ENCODE measurements around the gene DNAJB2. TPM values are rescaled to one million over a fixed set of nuclear protein-coding genes. Genes with fewer than 3 reads are reported as not detected.

The DNAJB2 gene
- total RNA-seq, 4 donors from 2014 or later, result 58.6 to 76.5 (median 71.8) TPM

DNA sequence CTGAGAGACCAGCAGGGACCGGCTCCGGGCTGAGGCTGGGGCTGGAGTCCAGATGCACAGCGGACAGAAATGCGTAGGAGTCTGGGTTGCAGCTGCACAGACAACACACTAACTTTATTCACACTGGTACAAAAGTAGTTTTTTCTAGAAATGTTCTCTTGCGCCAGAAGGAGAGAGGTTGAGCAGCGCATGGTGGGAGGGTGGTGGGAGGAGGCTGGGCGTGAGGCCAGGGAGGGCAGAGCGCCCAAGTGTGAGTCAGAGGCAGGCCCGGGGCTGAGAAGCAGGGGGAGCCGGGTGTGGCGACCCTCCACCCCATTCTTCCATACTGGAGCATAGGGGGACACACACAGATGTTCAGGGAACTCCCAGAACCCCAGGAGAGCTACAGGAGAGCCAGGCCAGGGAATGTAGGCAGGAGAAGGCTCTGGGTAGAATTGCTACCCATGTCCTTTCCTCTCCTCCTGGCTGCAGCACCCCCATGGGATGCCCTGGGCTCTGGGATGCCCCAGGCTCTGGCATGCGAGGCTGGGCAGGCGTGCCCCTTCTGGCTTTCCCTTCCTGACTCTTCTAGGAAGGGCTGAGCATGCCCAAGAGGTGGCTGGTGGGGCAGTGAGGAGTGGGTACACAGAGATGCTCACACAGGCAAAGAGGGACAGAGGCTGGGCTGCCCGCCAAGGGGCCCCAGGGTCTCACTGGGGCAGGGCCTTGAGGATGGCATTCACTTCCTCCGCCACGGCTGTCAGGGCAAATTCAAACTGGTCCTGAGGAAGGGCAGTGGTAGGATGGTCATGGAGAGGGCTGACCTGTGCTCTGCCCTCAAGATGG lies 10.6 kb downstream of the DNAJB2 start:
- H3K9me3 ChIP-seq, result no peaks in the 10 kb centered on the region
- DNase-seq (peak in 1 of 2 donors; percentile 30), ATAC-seq (peak in 1 of 2 donors; percentile 14)
- H3K36me3 ChIP-seq, result peaks cover 0 to 9% of the 10 kb centered on the region in 2 donors
- peak in 1 of 2 donors; percentile 23 for TF ChIP-seq POLR2A (IDR thresholded peaks at IDR 0.05)
- TF ChIP-seq, protein P1, sequence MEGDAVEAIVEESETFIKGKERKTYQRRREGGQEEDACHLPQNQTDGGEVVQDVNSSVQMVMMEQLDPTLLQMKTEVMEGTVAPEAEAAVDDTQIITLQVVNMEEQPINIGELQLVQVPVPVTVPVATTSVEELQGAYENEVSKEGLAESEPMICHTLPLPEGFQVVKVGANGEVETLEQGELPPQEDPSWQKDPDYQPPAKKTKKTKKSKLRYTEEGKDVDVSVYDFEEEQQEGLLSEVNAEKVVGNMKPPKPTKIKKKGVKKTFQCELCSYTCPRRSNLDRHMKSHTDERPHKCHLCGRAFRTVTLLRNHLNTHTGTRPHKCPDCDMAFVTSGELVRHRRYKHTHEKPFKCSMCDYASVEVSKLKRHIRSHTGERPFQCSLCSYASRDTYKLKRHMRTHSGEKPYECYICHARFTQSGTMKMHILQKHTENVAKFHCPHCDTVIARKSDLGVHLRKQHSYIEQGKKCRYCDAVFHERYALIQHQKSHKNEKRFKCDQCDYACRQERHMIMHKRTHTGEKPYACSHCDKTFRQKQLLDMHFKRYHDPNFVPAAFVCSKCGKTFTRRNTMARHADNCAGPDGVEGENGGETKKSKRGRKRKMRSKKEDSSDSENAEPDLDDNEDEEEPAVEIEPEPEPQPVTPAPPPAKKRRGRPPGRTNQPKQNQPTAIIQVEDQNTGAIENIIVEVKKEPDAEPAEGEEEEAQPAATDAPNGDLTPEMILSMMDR (IDR thresholded peaks at IDR 0.05 in 4 of 5, conservative IDR thresholded peaks at IDR 0.05 in 1 of 5), result no peak
- peak overlapping the region in 2 of 4 donors; percentile 23 to 42 for H3K27ac ChIP-seq
- in situ Hi-C loops (cut with MboI; ENCODE audit: low sequenced_read_pairs in 4 of 4), result loop anchor here in 2 of 4 donors (10.0 to 25.0 kb wide), 3 partner anchors 125 to 248 kb away; partner anchors contain the start of genes NHEJ1 (in 2 of the 2), CHPF (in 1 of the 2), SLC23A3 (in 1 of the 2) and TMEM198 (in 1 of the 2)
- intact Hi-C loops (cut with DNase I; ENCODE audit: low total_unique reads), result loop anchor here (10.0 kb wide), 2 partner anchors 245 to 295 kb away; partner anchors contain the start of gene CRYBA2
- H3K27me3 ChIP-seq, result no peaks in the 10 kb centered on the region
- peaks cover 4% of the 10 kb centered on the region in 2 donors for H3K4me1 ChIP-seq
- no peak overlapping the region for H3K4me3 ChIP-seq

DNA sequence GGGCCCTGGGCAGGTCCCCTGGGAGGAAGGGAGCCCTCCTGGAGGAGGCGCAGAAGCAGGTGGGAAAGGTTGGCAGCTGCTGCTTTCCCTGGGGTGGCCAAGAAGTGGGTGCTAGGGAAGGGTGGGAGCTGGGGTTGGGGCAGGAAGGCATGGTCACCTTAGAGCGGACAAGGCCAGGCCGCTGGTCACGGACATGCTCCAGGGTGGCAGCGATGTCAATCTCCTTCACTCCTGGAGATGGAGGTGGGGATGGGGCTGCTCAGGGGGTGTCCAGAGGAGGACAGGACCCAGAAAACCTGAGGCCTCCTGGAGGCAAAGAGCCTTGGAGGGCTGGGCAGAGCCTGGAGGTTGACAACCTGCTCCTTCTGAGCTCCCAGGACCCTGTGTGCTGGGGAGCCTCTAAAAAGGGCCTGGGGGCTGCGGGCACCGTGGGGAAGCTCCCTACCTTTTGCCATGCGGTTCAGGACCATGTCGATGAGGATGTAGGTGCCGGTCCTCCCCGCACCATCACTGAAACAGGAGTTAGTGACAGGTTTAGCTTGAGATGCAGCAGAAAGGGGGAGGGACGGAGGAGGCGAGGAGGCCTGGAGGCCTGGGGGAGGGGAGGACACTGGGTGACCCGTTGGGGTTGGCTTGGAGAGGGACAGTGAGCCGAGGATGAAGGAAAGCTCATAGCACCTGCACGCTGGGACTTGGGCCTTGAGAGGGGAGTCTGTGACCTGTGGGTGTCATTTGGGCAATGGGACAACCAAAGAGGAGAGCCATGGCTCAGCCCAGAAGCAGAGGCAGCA lies 11.4 kb downstream of the DNAJB2 start:
- Histone ChIP-seq H3K27ac (peak overlapping the region in 1 of 4 donors; percentile 35), H3K4me3 (no peak overlapping the region), H3K9me3 (no peaks in the 10 kb centered on the region), H3K27me3 (no peaks in the 10 kb centered on the region), H3K4me1 (peaks cover 8 to 10% of the 10 kb centered on the region in 2 donors), H3K36me3 (peaks cover 0 to under 1% of the 10 kb centered on the region in 2 donors)
- intact Hi-C loops (cut with DNase I; ENCODE audit: low total_unique reads), result loop anchor here (10.0 kb wide), 2 partner anchors 244 to 296 kb away; partner anchors contain the start of gene CRYBA2
- DNase-seq (peak in 1 of 2 donors; percentile 9), ATAC-seq (no peak)
- in situ Hi-C loops (cut with MboI; ENCODE audit: low sequenced_read_pairs in 4 of 4), result loop anchor here in 2 of 4 donors (10.0 to 25.0 kb wide), 3 partner anchors 126 to 247 kb away; partner anchors contain the start of genes NHEJ1 (in 2 of the 2), CHPF (in 1 of the 2), SLC23A3 (in 1 of the 2) and TMEM198 (in 1 of the 2)
- TF ChIP-seq POLR2A (IDR thresholded peaks at IDR 0.05), result no peak
- TF ChIP-seq, protein P1 (IDR thresholded peaks at IDR 0.05 in 4 of 5, conservative IDR thresholded peaks at IDR 0.05 in 1 of 5), result no peak

DNA sequence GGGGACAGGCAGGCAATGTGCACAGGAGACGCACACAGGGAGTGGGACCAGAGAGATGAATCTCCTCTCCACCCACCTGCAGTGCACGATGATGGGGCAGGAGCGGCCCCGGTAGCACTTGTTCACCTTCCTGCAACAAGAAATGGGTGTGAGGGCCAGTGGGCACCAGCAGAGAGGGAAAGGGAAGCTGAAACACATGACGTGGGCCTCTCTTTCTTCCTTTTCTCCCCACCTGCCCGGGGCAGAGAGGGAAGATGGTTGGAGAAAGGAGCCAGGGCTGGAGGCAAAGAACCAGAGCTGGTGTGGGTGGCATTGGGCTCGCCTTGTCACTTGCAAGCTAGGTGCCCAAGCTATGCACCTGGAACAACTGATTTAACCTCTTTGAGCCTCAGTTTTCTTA lies 12.2 kb downstream of the DNAJB2 start:
- in situ Hi-C loops (cut with MboI; ENCODE audit: low sequenced_read_pairs in 4 of 4) (loop anchor here in 2 of 4 donors (10.0 to 25.0 kb wide), 3 partner anchors 127 to 246 kb away; partner anchors contain the start of genes NHEJ1 (in 2 of the 2), CHPF (in 1 of the 2), SLC23A3 (in 1 of the 2) and TMEM198 (in 1 of the 2)), intact Hi-C loops (cut with DNase I; ENCODE audit: low total_unique reads) (loop anchor here (10.0 kb wide), 2 partner anchors 243 to 297 kb away; partner anchors contain the start of gene CRYBA2)
- H3K36me3 ChIP-seq, result no peaks in the 10 kb centered on the region
- H3K27me3 ChIP-seq, result no peaks in the 10 kb centered on the region
- peaks cover 8 to 10% of the 10 kb centered on the region in 2 donors for H3K4me1 ChIP-seq
- H3K4me3 ChIP-seq, result no peak overlapping the region
- ATAC-seq, result no peak
- peak in 1 of 2 donors; percentile 4 for DNase-seq
- no peak overlapping the region for H3K27ac ChIP-seq
- H3K9me3 ChIP-seq, result no peaks in the 10 kb centered on the region
- TF ChIP-seq, protein P1 (IDR thresholded peaks at IDR 0.05 in 4 of 5, conservative IDR thresholded peaks at IDR 0.05 in 1 of 5), result no peak
- TF ChIP-seq POLR2A (IDR thresholded peaks at IDR 0.05), result no peak

DNA sequence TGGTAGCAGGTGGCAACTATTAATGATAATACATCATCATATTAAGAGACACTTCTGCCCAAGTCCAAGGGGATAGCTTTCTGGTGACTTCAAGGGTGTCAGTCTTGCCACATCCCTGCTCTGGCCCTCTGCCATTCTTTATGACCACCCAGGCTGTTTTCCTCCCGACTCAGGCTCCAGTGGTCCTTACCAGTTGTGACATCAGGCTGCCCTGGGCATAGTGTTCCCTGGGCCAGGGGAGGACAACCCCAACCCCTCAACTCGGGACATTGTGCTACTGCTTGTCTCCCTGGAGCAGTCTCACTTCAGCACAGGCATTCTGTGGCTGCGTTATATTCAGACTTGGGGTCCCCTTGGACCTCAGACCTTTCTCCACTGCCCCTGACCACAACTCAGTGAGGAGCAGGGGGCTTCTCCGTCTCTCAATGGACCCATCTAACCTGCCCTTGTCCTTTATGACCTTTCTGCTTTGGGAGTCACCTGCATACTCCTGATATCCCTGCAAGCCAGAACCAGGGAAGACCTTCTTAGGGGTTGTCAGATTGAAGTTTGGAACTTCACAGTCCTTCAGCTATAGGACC lies 12.8 kb downstream of the DNAJB2 start:
- DNase-seq (peak in 1 of 2 donors; percentile 4), ATAC-seq (no peak)
- H3K27ac ChIP-seq, result no peak overlapping the region
- no peaks in the 10 kb centered on the region for H3K36me3 ChIP-seq
- intact Hi-C loops (cut with DNase I; ENCODE audit: low total_unique reads) (loop anchor here (10.0 kb wide), 2 partner anchors 243 to 297 kb away; partner anchors contain the start of gene CRYBA2), in situ Hi-C loops (cut with MboI; ENCODE audit: low sequenced_read_pairs in 4 of 4) (loop anchor here in 2 of 4 donors (10.0 to 25.0 kb wide), 3 partner anchors 127 to 245 kb away; partner anchors contain the start of genes NHEJ1 (in 2 of the 2), CHPF (in 1 of the 2), SLC23A3 (in 1 of the 2) and TMEM198 (in 1 of the 2))
- H3K4me3 ChIP-seq, result no peak overlapping the region
- no peaks in the 10 kb centered on the region for H3K27me3 ChIP-seq
- TF ChIP-seq, protein P1 (IDR thresholded peaks at IDR 0.05 in 4 of 5, conservative IDR thresholded peaks at IDR 0.05 in 1 of 5), result no peak
- TF ChIP-seq POLR2A (IDR thresholded peaks at IDR 0.05), result no peak
- H3K9me3 ChIP-seq, result no peaks in the 10 kb centered on the region
- H3K4me1 ChIP-seq, result peaks cover 8 to 10% of the 10 kb centered on the region in 2 donors
